ENCODE data around the gene SLC46A1.

The SLC46A1 gene

DNA sequence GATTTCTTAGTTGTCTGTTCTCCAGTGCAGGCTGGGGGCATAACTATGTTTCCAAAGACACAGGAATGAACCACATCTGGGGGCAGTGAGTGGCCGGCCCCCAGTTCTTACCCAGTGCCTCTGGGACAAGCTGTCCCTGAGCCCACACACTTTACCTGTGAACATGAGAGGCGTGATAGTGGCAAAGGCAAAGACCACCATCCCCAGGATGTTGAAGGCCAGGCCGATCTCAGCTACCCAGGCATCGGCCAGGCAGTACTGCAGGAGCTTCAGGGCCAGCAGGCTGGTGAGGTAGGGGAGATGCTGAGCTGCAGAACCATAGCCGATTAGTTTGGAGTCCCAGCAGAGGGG, 1.6 kb downstream of the SLC46A1 start:
- H3K4me1 ChIP-seq (ENCODE audit: control insufficient read depth, insufficient read depth, low read length, poor library complexity, severe bottlenecking) = peaks cover 14% of the 10 kb centered on the region
- DNase-seq = no peak
- no peak overlapping the region for H3K4me3 ChIP-seq (ENCODE audit: insufficient read depth, low read depth, low read length, poor library complexity, severe bottlenecking)
- H3K27me3 ChIP-seq (replicated peaks; ENCODE audit: control insufficient read depth, insufficient read depth, low read length, poor library complexity, severe bottlenecking) = no peaks in the 10 kb centered on the region
- no peaks in the 10 kb centered on the region for H3K9me3 ChIP-seq (ENCODE audit: control insufficient read depth, low read length)
- H3K27ac ChIP-seq (ENCODE audit: insufficient read depth, low read length, poor library complexity, severe bottlenecking) = no peak overlapping the region
- H3K36me3 ChIP-seq (ENCODE audit: control insufficient read depth, insufficient read depth, low read length) = no peaks in the 10 kb centered on the region

DNA sequence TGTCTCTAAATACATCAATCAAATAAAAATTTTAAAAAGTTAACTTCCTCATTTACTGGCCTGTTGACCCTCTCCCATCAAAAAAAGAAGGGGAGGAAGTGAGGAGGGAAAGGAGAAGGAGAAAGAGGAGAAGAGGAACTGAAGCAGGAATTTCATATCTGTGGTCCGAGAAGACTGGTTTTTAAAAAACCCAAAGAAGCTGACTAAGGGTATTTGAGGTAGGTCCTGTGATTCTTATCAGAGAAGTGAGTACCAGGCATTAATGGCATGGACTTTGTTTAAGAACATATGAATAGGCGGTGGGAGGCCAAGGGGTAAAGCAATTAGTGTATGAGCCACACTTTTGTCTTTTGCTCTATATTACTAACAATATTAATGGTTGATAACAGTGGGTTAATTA, 2.0 kb downstream of the SLC46A1 start:
- no peak overlapping the region for H3K27ac ChIP-seq (ENCODE audit: insufficient read depth, low read length, poor library complexity, severe bottlenecking)
- DNase-seq = no peak
- H3K27me3 ChIP-seq (replicated peaks; ENCODE audit: control insufficient read depth, insufficient read depth, low read length, poor library complexity, severe bottlenecking) = no peaks in the 10 kb centered on the region
- no peaks in the 10 kb centered on the region for H3K36me3 ChIP-seq (ENCODE audit: control insufficient read depth, insufficient read depth, low read length)
- peaks cover 14% of the 10 kb centered on the region for H3K4me1 ChIP-seq (ENCODE audit: control insufficient read depth, insufficient read depth, low read length, poor library complexity, severe bottlenecking)
- H3K4me3 ChIP-seq (ENCODE audit: insufficient read depth, low read depth, low read length, poor library complexity, severe bottlenecking) = no peak overlapping the region
- H3K9me3 ChIP-seq (ENCODE audit: control insufficient read depth, low read length) = no peaks in the 10 kb centered on the region

DNA sequence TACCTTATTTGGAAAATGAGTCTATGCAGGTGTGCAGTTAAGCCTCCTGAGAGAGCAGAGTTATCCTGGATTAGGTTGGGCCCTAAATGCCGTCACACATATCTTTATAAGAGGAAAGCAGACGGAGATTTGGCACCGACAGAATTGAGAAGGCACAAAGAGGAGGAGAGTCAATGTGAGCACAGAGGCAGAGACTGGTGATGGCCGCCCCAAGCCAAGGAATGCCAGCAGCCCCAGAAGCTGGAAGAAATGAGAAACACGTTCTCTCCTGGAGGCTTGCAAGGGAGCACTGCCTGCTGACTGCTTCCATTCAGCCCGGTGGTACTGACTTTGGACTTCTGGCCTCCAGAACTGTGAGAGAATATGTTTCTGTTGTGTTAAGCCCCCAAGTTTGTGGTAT, 3.2 kb downstream of the SLC46A1 start:
- Histone ChIP-seq H3K27me3 (replicated peaks; ENCODE audit: control insufficient read depth, insufficient read depth, low read length, poor library complexity, severe bottlenecking) (no peaks in the 10 kb centered on the region), H3K4me1 (ENCODE audit: control insufficient read depth, insufficient read depth, low read length, poor library complexity, severe bottlenecking) (peaks cover 14% of the 10 kb centered on the region), H3K36me3 (ENCODE audit: control insufficient read depth, insufficient read depth, low read length) (no peaks in the 10 kb centered on the region), H3K9me3 (ENCODE audit: control insufficient read depth, low read length) (no peaks in the 10 kb centered on the region), H3K27ac (ENCODE audit: insufficient read depth, low read length, poor library complexity, severe bottlenecking) (no peak overlapping the region), H3K4me3 (ENCODE audit: insufficient read depth, low read depth, low read length, poor library complexity, severe bottlenecking) (no peak overlapping the region)
- no peak for DNase-seq

DNA sequence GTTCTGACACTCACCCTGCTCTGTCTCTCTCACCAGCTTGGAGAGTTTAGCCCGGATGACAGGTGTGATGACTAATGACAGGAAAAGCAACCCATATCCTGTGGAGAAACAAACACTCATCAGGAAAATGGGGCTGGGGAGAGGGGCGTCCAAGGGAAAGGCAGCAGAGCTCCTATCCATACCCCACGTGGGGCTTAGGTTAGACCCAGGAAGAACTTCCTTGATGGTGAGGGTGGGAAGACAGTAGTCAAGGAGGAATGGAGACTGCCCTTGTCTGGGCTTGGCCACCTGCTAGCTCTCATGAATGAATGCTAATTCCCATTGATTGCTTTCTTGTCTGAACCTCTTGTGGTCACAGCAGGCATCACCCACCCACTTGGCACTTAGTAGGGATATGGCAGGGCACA, 3.8 kb downstream of the SLC46A1 start:
- Histone ChIP-seq H3K36me3 (ENCODE audit: control insufficient read depth, insufficient read depth, low read length) (no peaks in the 10 kb centered on the region), H3K27ac (ENCODE audit: insufficient read depth, low read length, poor library complexity, severe bottlenecking) (no peak overlapping the region), H3K27me3 (replicated peaks; ENCODE audit: control insufficient read depth, insufficient read depth, low read length, poor library complexity, severe bottlenecking) (no peaks in the 10 kb centered on the region), H3K4me1 (ENCODE audit: control insufficient read depth, insufficient read depth, low read length, poor library complexity, severe bottlenecking) (peaks cover 14% of the 10 kb centered on the region), H3K9me3 (ENCODE audit: control insufficient read depth, low read length) (no peaks in the 10 kb centered on the region), H3K4me3 (ENCODE audit: insufficient read depth, low read depth, low read length, poor library complexity, severe bottlenecking) (no peak overlapping the region)
- DNase-seq = no peak

DNA sequence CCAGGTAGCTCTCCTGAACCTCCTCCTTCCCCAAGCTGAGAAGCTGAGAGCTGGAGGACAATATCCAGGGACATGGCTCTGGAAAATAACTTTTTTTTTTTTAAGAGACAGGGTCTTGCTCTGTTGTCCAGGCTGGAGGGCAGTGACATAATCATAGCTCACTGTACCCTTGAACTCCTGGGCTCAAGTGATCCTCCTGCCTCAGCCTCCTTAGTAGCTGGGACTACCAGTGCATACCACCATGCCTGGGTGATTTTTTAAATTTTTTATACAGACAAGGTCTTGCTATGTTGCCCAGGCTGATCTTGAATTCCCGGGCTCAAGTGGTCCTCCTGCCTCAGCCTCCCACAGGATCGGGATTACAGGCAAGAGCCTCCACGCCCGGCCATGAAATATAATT, 6.2 kb downstream of the SLC46A1 start:
- DNase-seq = no peak
- no peaks in the 10 kb centered on the region for H3K4me1 ChIP-seq (ENCODE audit: control insufficient read depth, insufficient read depth, low read length, poor library complexity, severe bottlenecking)
- H3K9me3 ChIP-seq (ENCODE audit: control insufficient read depth, low read length) = no peaks in the 10 kb centered on the region
- no peak overlapping the region for H3K4me3 ChIP-seq (ENCODE audit: insufficient read depth, low read depth, low read length, poor library complexity, severe bottlenecking)
- no peak overlapping the region for H3K27ac ChIP-seq (ENCODE audit: insufficient read depth, low read length, poor library complexity, severe bottlenecking)
- H3K27me3 ChIP-seq (replicated peaks; ENCODE audit: control insufficient read depth, insufficient read depth, low read length, poor library complexity, severe bottlenecking) = no peaks in the 10 kb centered on the region
- H3K36me3 ChIP-seq (ENCODE audit: control insufficient read depth, insufficient read depth, low read length) = peaks cover 15% of the 10 kb centered on the region

DNA sequence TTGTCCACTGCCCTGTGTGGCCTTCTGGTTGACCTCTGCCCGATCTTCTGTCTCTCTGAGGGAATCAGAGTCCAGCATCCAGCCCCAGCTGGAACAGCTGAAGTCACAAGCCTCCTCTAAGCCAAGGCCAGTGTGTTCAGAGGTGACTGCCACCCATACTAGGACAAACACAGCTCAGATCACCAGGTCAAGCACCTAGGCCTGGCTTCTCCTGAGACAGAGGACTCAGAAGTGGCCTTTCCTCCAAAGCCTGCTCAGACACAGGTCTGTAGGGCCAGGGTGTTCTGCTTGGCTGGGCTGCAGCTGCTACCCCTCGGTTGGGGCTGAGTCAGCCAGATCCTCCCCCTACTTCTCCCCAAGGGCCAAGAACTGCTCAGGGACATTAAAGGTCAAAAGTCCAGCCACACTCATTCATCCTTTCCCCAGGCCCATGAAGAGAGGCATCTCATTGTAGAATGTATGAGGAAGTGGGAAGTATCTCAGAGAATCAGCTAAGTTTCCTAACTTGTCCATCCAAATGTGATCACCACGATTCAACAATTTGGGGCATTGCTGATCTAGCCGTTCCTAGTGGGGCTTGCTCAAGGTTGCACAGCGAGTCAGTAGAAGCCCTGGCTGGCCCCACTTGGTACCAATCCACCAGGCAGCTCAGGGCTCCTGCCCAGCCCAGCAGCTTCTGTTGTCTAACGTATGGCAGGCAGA, 7.6 kb downstream of the SLC46A1 start:
- Histone ChIP-seq H3K27ac (ENCODE audit: insufficient read depth, low read length, poor library complexity, severe bottlenecking) (no peak overlapping the region), H3K9me3 (ENCODE audit: control insufficient read depth, low read length) (no peaks in the 10 kb centered on the region), H3K4me3 (ENCODE audit: insufficient read depth, low read depth, low read length, poor library complexity, severe bottlenecking) (no peak overlapping the region), H3K4me1 (ENCODE audit: control insufficient read depth, insufficient read depth, low read length, poor library complexity, severe bottlenecking) (no peaks in the 10 kb centered on the region), H3K27me3 (replicated peaks; ENCODE audit: control insufficient read depth, insufficient read depth, low read length, poor library complexity, severe bottlenecking) (no peaks in the 10 kb centered on the region), H3K36me3 (ENCODE audit: control insufficient read depth, insufficient read depth, low read length) (peaks cover 22% of the 10 kb centered on the region)
- no peak for DNase-seq

DNA sequence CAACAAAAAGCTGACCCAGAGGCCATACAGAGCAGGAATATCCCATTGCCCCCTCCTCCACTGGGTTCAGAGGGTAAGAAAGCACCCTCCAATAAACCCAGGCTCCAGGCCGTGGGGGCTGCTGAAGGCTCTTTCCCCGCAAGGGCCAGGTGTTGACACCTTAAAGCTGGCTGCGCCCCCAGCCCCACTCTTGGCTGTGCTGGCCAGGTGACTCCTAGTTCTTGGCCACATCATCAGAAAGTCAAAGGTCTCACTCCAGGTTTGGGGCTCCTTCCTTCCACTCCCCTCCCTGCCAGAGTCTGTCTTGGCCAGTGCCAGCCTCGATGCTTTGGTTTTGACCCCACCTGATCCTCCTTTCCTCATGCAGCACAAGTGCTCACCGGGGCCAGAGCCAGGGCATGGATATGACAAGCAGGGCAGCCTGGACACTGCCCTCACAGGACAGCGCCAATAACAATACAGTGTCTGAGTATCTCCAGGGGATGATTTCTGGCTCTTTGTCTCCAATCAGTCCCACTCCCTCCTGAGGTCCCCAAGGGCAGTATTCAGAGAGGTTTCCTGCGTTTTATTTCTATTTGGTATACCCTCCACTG, 8.2 kb downstream of the SLC46A1 start:
- H3K4me1 ChIP-seq (ENCODE audit: control insufficient read depth, insufficient read depth, low read length, poor library complexity, severe bottlenecking) = no peaks in the 10 kb centered on the region

DNA sequence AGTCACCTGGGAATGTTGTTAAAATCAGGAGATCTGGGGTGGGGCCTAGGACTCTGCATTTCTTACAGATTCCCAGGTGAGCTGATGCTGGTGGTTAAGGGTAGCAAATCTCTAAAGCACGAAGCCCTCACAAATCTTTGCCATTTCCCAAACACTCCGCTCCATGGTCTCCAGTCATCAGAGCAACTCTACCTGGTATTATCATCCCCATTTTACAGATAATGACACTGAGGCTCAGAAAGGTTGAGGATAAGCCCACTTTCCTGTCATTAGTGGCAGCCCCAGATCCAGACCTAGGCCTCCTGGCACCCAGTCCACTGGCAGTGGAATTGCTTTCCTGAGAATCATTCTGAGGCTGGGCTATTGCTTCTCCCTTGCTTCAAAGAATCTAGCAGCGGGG, 8.7 kb downstream of the SLC46A1 start:
- H3K4me3 ChIP-seq (ENCODE audit: insufficient read depth, low read depth, low read length, poor library complexity, severe bottlenecking) = no peak overlapping the region
- no peaks in the 10 kb centered on the region for H3K9me3 ChIP-seq (ENCODE audit: control insufficient read depth, low read length)
- no peak for DNase-seq
- H3K27me3 ChIP-seq (replicated peaks; ENCODE audit: control insufficient read depth, insufficient read depth, low read length, poor library complexity, severe bottlenecking) = no peaks in the 10 kb centered on the region
- H3K4me1 ChIP-seq (ENCODE audit: control insufficient read depth, insufficient read depth, low read length, poor library complexity, severe bottlenecking) = no peaks in the 10 kb centered on the region
- no peak overlapping the region for H3K27ac ChIP-seq (ENCODE audit: insufficient read depth, low read length, poor library complexity, severe bottlenecking)
- peaks cover 28% of the 10 kb centered on the region for H3K36me3 ChIP-seq (ENCODE audit: control insufficient read depth, insufficient read depth, low read length)

More for the DNA sequence above, 8.2 kb downstream of the SLC46A1 start:
- Histone ChIP-seq H3K9me3 (ENCODE audit: control insufficient read depth, low read length) (no peaks in the 10 kb centered on the region), H3K4me3 (ENCODE audit: insufficient read depth, low read depth, low read length, poor library complexity, severe bottlenecking) (no peak overlapping the region), H3K27me3 (replicated peaks; ENCODE audit: control insufficient read depth, insufficient read depth, low read length, poor library complexity, severe bottlenecking) (no peaks in the 10 kb centered on the region), H3K27ac (ENCODE audit: insufficient read depth, low read length, poor library complexity, severe bottlenecking) (no peak overlapping the region), H3K36me3 (ENCODE audit: control insufficient read depth, insufficient read depth, low read length) (peaks cover 23% of the 10 kb centered on the region)
- no peak for DNase-seq

DNA sequence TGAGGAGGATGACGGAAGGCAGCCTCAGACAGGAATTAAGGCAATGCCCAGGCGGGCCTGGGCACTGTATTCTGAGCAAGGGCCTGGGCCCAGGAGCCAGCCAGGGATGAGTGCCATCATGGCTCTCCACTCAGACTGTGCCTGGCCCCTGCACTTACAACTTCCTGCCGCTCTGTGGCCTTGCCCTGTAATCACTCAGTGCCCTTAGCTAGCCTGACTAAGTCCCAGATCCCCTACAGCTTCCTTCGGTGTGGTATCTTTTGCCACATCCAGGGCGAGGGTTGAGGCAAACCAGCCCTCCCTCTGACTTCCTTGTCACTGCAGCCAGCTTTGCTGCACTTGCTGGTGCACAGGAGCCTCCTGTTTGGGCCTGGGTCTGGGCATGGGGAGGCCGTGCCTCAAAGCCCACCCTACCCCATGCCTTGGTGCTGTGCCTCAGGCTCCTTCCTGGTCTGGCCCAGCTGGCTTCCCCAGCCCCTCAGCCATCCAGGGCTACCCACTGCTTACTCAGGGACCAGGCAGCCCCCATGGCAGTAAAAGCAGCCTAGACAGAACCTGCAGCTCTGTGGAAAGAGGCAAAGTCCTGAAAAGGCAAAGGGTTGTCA, 9.3 kb downstream of the SLC46A1 start:
- Histone ChIP-seq H3K9me3 (ENCODE audit: control insufficient read depth, low read length) (no peaks in the 10 kb centered on the region), H3K27ac (ENCODE audit: insufficient read depth, low read length, poor library complexity, severe bottlenecking) (no peak overlapping the region), H3K4me3 (ENCODE audit: insufficient read depth, low read depth, low read length, poor library complexity, severe bottlenecking) (no peak overlapping the region), H3K36me3 (ENCODE audit: control insufficient read depth, insufficient read depth, low read length) (peaks cover 29% of the 10 kb centered on the region), H3K27me3 (replicated peaks; ENCODE audit: control insufficient read depth, insufficient read depth, low read length, poor library complexity, severe bottlenecking) (no peaks in the 10 kb centered on the region), H3K4me1 (ENCODE audit: control insufficient read depth, insufficient read depth, low read length, poor library complexity, severe bottlenecking) (no peaks in the 10 kb centered on the region)
- DNase-seq = no peak

DNA sequence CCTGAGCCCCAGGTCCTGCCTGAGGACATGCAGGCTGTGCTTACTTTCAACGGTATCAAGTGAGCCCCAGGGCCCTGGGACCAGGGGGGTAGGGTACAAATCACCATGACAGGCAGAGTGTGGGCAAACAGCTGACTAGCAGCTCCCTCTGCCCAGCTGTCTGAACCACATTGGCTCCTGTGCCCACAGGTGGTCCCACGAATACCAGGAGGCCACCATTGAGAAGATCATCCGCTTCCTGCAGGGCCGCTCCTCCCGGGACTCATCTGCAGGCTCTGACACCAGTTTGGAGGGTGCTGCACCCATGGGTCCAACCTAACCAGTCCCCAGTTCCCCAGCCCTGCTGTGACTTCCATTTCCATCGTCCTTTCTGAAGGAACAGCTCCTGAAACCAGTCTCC, 10.0 kb downstream of the SLC46A1 start:
- H3K27me3 ChIP-seq (replicated peaks; ENCODE audit: control insufficient read depth, insufficient read depth, low read length, poor library complexity, severe bottlenecking) = no peaks in the 10 kb centered on the region
- no peak overlapping the region for H3K4me3 ChIP-seq (ENCODE audit: insufficient read depth, low read depth, low read length, poor library complexity, severe bottlenecking)
- H3K4me1 ChIP-seq (ENCODE audit: control insufficient read depth, insufficient read depth, low read length, poor library complexity, severe bottlenecking) = no peaks in the 10 kb centered on the region
- H3K27ac ChIP-seq (ENCODE audit: insufficient read depth, low read length, poor library complexity, severe bottlenecking) = no peak overlapping the region
- H3K9me3 ChIP-seq (ENCODE audit: control insufficient read depth, low read length) = no peaks in the 10 kb centered on the region
- DNase-seq = no peak
- H3K36me3 ChIP-seq (ENCODE audit: control insufficient read depth, insufficient read depth, low read length) = peaks cover 34% of the 10 kb centered on the region

Data from effector memory CD4-positive, alpha-beta T cell (primary cell).